ENCODE measurements around the gene WDFY2.

WDFY2 gene

GRCh38 chr13:51758691-51759090 is 174.4 kb downstream of the WDFY2 start:
- no peak overlapping the region for H3K27ac ChIP-seq
- no peak overlapping the region for H3K9ac ChIP-seq (ENCODE audit: insufficient read length)
- no peak for DNase-seq (ENCODE audit: low read depth, low spot score)
- H3K9me3 ChIP-seq (ENCODE audit: low read depth, low read length), result no peaks in the 10 kb centered on the region
- no peak overlapping the region for H3K4me3 ChIP-seq
- peaks cover 45% of the 10 kb centered on the region for H3K36me3 ChIP-seq (ENCODE audit: insufficient read depth, low read length)
- TF ChIP-seq POLR2AphosphoS5 (IDR thresholded peaks at IDR 0.05; ENCODE audit: borderline replicate concordance, low read depth, low read length), result no peak
- TF ChIP-seq EZH2 (IDR thresholded peaks at IDR 0.05), result no peak
- no peak for TF ChIP-seq FOXP2 (optimal IDR thresholded peaks at IDR 0.05; ENCODE audit: control extremely low read depth, extremely low read length, insufficient read depth)

GRCh38 chr13:51759240-51759639 is 175.0 kb downstream of the WDFY2 start:
- H3K36me3 ChIP-seq (ENCODE audit: insufficient read depth, low read length), result peaks cover 45% of the 10 kb centered on the region
- no peak for DNase-seq (ENCODE audit: low read depth, low spot score)
- no peak for TF ChIP-seq POLR2AphosphoS5 (IDR thresholded peaks at IDR 0.05; ENCODE audit: borderline replicate concordance, low read depth, low read length)
- TF ChIP-seq EZH2 (IDR thresholded peaks at IDR 0.05), result no peak
- TF ChIP-seq FOXP2 (optimal IDR thresholded peaks at IDR 0.05; ENCODE audit: control extremely low read depth, extremely low read length, insufficient read depth), result no peak

GRCh38 chr13:51760592-51760991 is 176.3 kb downstream of the WDFY2 start:
- Histone ChIP-seq H3K27ac (no peak overlapping the region), H3K9ac (ENCODE audit: insufficient read length) (no peak overlapping the region), H3K9me3 (ENCODE audit: low read depth, low read length) (no peaks in the 10 kb centered on the region), H3K36me3 (ENCODE audit: insufficient read depth, low read length) (peaks cover 40% of the 10 kb centered on the region), H3K4me3 (no peak overlapping the region)
- DNase-seq (ENCODE audit: low read depth, low spot score), result no peak
- TF ChIP-seq EZH2 (IDR thresholded peaks at IDR 0.05) (no peak), POLR2AphosphoS5 (IDR thresholded peaks at IDR 0.05; ENCODE audit: borderline replicate concordance, low read depth, low read length) (no peak), FOXP2 (optimal IDR thresholded peaks at IDR 0.05; ENCODE audit: control extremely low read depth, extremely low read length, insufficient read depth) (no peak)

More at GRCh38 chr13:51759240-51759639, 175.0 kb downstream of the WDFY2 start:
- Histone ChIP-seq H3K9me3 (ENCODE audit: low read depth, low read length) (no peaks in the 10 kb centered on the region), H3K4me3 (no peak overlapping the region), H3K27ac (no peak overlapping the region), H3K9ac (ENCODE audit: insufficient read length) (no peak overlapping the region)

GRCh38 chr13:51761643-51762350 is 177.5 kb downstream of the WDFY2 start:
- no peak for TF ChIP-seq FOXP2 (optimal IDR thresholded peaks at IDR 0.05; ENCODE audit: control extremely low read depth, extremely low read length, insufficient read depth)
- no peak for TF ChIP-seq EZH2 (IDR thresholded peaks at IDR 0.05)
- no peak for TF ChIP-seq POLR2AphosphoS5 (IDR thresholded peaks at IDR 0.05; ENCODE audit: borderline replicate concordance, low read depth, low read length)

GRCh38 chr13:51763486-51763885 is 179.2 kb downstream of the WDFY2 start:
- Histone ChIP-seq H3K9ac (ENCODE audit: insufficient read length) (no peak overlapping the region), H3K9me3 (ENCODE audit: low read depth, low read length) (no peaks in the 10 kb centered on the region), H3K36me3 (ENCODE audit: insufficient read depth, low read length) (peaks cover 19% of the 10 kb centered on the region), H3K4me3 (no peak overlapping the region), H3K27ac (peak overlapping the region; percentile 78; the same call in 1 of the 2 replicates)
- no peak for TF ChIP-seq EZH2 (IDR thresholded peaks at IDR 0.05)
- no peak for TF ChIP-seq POLR2AphosphoS5 (IDR thresholded peaks at IDR 0.05; ENCODE audit: borderline replicate concordance, low read depth, low read length)
- no peak for TF ChIP-seq FOXP2 (optimal IDR thresholded peaks at IDR 0.05; ENCODE audit: control extremely low read depth, extremely low read length, insufficient read depth)
- DNase-seq (ENCODE audit: low read depth, low spot score), result no peak

More at GRCh38 chr13:51761643-51762350, 177.5 kb downstream of the WDFY2 start:
- Histone ChIP-seq H3K4me3 (no peak overlapping the region), H3K27ac (peak overlapping the region; percentile 78), H3K9me3 (ENCODE audit: low read depth, low read length) (no peaks in the 10 kb centered on the region), H3K9ac (ENCODE audit: insufficient read length) (no peak overlapping the region), H3K36me3 (ENCODE audit: insufficient read depth, low read length) (peaks cover 30% of the 10 kb centered on the region)
- DNase-seq (ENCODE audit: low read depth, low spot score), result no peak

GRCh38 chr13:51764184-51765141 is 180.2 kb downstream of the WDFY2 start:
- no peak for DNase-seq (ENCODE audit: low read depth, low spot score)

GRCh38 chr13:51765142-51765515 is 180.9 kb downstream of the WDFY2 start:
- TF ChIP-seq POLR2AphosphoS5 (IDR thresholded peaks at IDR 0.05; ENCODE audit: borderline replicate concordance, low read depth, low read length) (no peak), EZH2 (IDR thresholded peaks at IDR 0.05) (no peak), FOXP2 (optimal IDR thresholded peaks at IDR 0.05; ENCODE audit: control extremely low read depth, extremely low read length, insufficient read depth) (no peak)
- no peak overlapping the region for H3K9ac ChIP-seq (ENCODE audit: insufficient read length)
- 0 out of 2 replicates have a peak, but pooled peaks cover 5% of the 10 kb centered on the region for H3K36me3 ChIP-seq (ENCODE audit: insufficient read depth, low read length)
- no peak overlapping the region for H3K4me3 ChIP-seq
- DNase-seq (ENCODE audit: low read depth, low spot score), result no peak
- H3K27ac ChIP-seq, result no peak overlapping the region
- H3K9me3 ChIP-seq (ENCODE audit: low read depth, low read length), result no peaks in the 10 kb centered on the region

More at GRCh38 chr13:51764184-51765141, 180.2 kb downstream of the WDFY2 start:
- no peak for TF ChIP-seq FOXP2 (optimal IDR thresholded peaks at IDR 0.05; ENCODE audit: control extremely low read depth, extremely low read length, insufficient read depth)
- TF ChIP-seq EZH2 (IDR thresholded peaks at IDR 0.05), result no peak
- no peak for TF ChIP-seq POLR2AphosphoS5 (IDR thresholded peaks at IDR 0.05; ENCODE audit: borderline replicate concordance, low read depth, low read length)
- Histone ChIP-seq H3K36me3 (ENCODE audit: insufficient read depth, low read length) (peaks cover 12% of the 10 kb centered on the region; the same call in 1 of the 2 replicates), H3K27ac (peak overlapping the region; percentile 34; the same call in 1 of the 2 replicates), H3K9ac (ENCODE audit: insufficient read length) (no peak overlapping the region), H3K9me3 (ENCODE audit: low read depth, low read length) (no peaks in the 10 kb centered on the region), H3K4me3 (no peak overlapping the region)

GRCh38 chr13:51767100-51767499 is 182.8 kb downstream of the WDFY2 start:
- no peak for TF ChIP-seq EZH2 (IDR thresholded peaks at IDR 0.05)
- no peak for TF ChIP-seq FOXP2 (optimal IDR thresholded peaks at IDR 0.05; ENCODE audit: control extremely low read depth, extremely low read length, insufficient read depth)
- TF ChIP-seq POLR2AphosphoS5 (IDR thresholded peaks at IDR 0.05; ENCODE audit: borderline replicate concordance, low read depth, low read length), result no peak
- no peak overlapping the region for H3K4me3 ChIP-seq
- no peak for DNase-seq (ENCODE audit: low read depth, low spot score)
- no peaks in the 10 kb centered on the region for H3K9me3 ChIP-seq (ENCODE audit: low read depth, low read length)
- no peaks in the 10 kb centered on the region for H3K36me3 ChIP-seq (ENCODE audit: insufficient read depth, low read length)
- no peak overlapping the region for H3K9ac ChIP-seq (ENCODE audit: insufficient read length)
- H3K27ac ChIP-seq, result no peak overlapping the region
